GM12878 (cell line): ENCODE results near the gene VPS25. TPM values are rescaled to one million over a fixed set of nuclear protein-coding genes. Genes with fewer than 3 reads are reported as not detected.

Source experiments
- ATAC-seq: fragments of 200-7000 bp; cut with Tn5 transposase; 3 replicates; pipeline ENCODE4 v1.9.1; 2020; ENCODE audit warnings: mild to moderate bottlenecking, moderate library complexity
- BruUV-seq: library from RNA; stranded (reverse); fragments of 400-500 nt; replicated peaks from 2 replicates; lab custom pipeline; 2021; lab: Mats Ljungman, UMichigan
- CTCF ChIA-PET: fragments of 300-600 bp; sonication (Branson Sonifier 250); formaldehyde crosslinking; extraction: SDS; loops from one replicate; lab custom pipeline; 2021; ENCODE audit warnings: inconsistent platforms; lab: Yijun Ruan, JAX
- POLR2A ChIA-PET: fragments of 350-600 bp; formaldehyde crosslinking; extraction: SDS; loops from one replicate; lab custom pipeline; 2021; ENCODE audit warnings: inconsistent platforms; lab: Charles Lee
- RAD21 ChIA-PET: fragments of 300-600 bp; sonication (Branson Sonifier 250); formaldehyde crosslinking; loops from one replicate; lab custom pipeline; 2023; ENCODE audit warnings: antibody characterized with exemption; ENCODE audit not compliant: unreplicated experiment; lab: Charles Lee
- SMC1A ChIA-PET: fragments of 300-600 bp; sonication (Branson Sonifier 250); formaldehyde crosslinking; loops from one replicate; lab custom pipeline; 2023; ENCODE audit not compliant: unreplicated experiment, uncharacterized antibody; lab: Charles Lee
- DNase-seq: peaks from one replicate; pipeline ENCODE4 v3.0.0-alpha.2; 2011; ENCODE audit warnings: low read depth, low spot score
- FAIRE-seq: peaks from 3 replicates; lab custom pipeline; 2011; peaks lifted over from hg19 to GRCh38; lab: Jason Lieb, UNC
- H2AFZ ChIP-seq: 2 replicates; pipeline ENCODE4 v1.6.0; 2011; ENCODE audit warnings: low read depth, low read length, control low read depth; ENCODE audit not compliant: control insufficient read depth
- H3K27ac ChIP-seq: 2 replicates; pipeline ENCODE4 v1.5.1; 2011; ENCODE audit warnings: control low read depth; ENCODE audit not compliant: control insufficient read depth, insufficient read depth
- H3K27me3 ChIP-seq, 2 experiments: replicated peaks in 1 of 2; 2 replicates each; pipeline versions ENCODE4 v1.6.0 to v1.6.1; 2011; ENCODE audit warnings: low read length in 1 of 2; ENCODE audit not compliant: control insufficient read depth in 2 of 2, insufficient read depth in 2 of 2
- H3K36me3 ChIP-seq, 2 experiments: 2 replicates each; pipeline ENCODE4 v1.5.1; 2011; ENCODE audit warnings: low read length in 1 of 2; ENCODE audit not compliant: control insufficient read depth in 2 of 2, insufficient read depth in 2 of 2
- H3K4me1 ChIP-seq: 2 replicates; pipeline ENCODE4 v1.6.1; 2011; ENCODE audit warnings: mild to moderate bottlenecking, low read length, moderate library complexity, mixed read lengths; ENCODE audit not compliant: control insufficient read depth, insufficient read depth
- H3K4me2 ChIP-seq: 2 replicates; pipeline ENCODE4 v1.6.0; 2011; ENCODE audit warnings: control low read depth; ENCODE audit not compliant: control insufficient read depth, insufficient read depth
- H3K4me3 ChIP-seq: fragments of 200-600 bp; sonication (generic); 2 replicates; pipeline ENCODE4 v1.5.1; 2016
- H3K79me2 ChIP-seq: 2 replicates; pipeline ENCODE4 v1.6.0; 2011; ENCODE audit warnings: low read length; ENCODE audit not compliant: control insufficient read depth, insufficient read depth
- H3K9ac ChIP-seq: 2 replicates; pipeline ENCODE4 v1.8.0; 2011; ENCODE audit warnings: low read length, control low read depth, mixed read lengths; ENCODE audit not compliant: control insufficient read depth, insufficient read depth
- H3K9me3 ChIP-seq: replicated peaks from 3 replicates; pipeline ENCODE4 v1.5.1; 2011; ENCODE audit warnings: mild to moderate bottlenecking, low read length; ENCODE audit not compliant: control insufficient read depth, insufficient read depth
- H4K20me1 ChIP-seq: 2 replicates; pipeline ENCODE4 v1.6.0; 2011; ENCODE audit not compliant: control insufficient read depth, insufficient read depth
- CEBPB ChIP-seq, 2 experiments: fragments of 150-350 bp in 1 of 2; IDR thresholded peaks; 2 replicates each; pipeline ENCODE4 v1.6.1; 2012 to 2014; ENCODE audit warnings: low read depth in 2 of 2, low read length in 2 of 2, borderline replicate concordance in 1 of 2, inconsistent platforms in 1 of 2
- KAT2A ChIP-seq: conservative IDR thresholded peaks from 2 replicates; pipeline ENCODE4 v1.6.1; 2011; ENCODE audit warnings: low read depth, low read length; ENCODE audit not compliant: control insufficient read depth
- NFXL1 ChIP-seq: fragments of 450-650 bp; IDR thresholded peaks from 2 replicates; pipeline ENCODE4 v1.6.1; 2017; ENCODE audit warnings: antibody characterized with exemption, mild to moderate bottlenecking, borderline replicate concordance
- RB1 ChIP-seq: fragments of 450-650 bp; formaldehyde crosslinking; IDR thresholded peaks from 2 replicates; pipeline ENCODE4 v1.6.1; 2017; ENCODE audit warnings: mild to moderate bottlenecking, borderline replicate concordance
- RBBP5 ChIP-seq: fragments of 200-600 bp; sonication (generic); conservative IDR thresholded peaks from 2 replicates; pipeline ENCODE4 v1.6.1; 2016
- ZSCAN29 ChIP-seq: fragments of 450-650 bp; IDR thresholded peaks from 2 replicates; pipeline ENCODE4 v1.6.1; 2017; ENCODE audit warnings: mild to moderate bottlenecking, moderate library complexity
- WGBS: methylation state at CpG from one replicate; pipeline ENCODE4 v1.1.6; 2016; ENCODE audit warnings: low lambda C conversion rate; ENCODE audit not compliant: insufficient replicate concordance, insufficient coverage; ENCODE audit errors: missing lambda C conversion rate; 5-methylcytosine and 5-hydroxymethylcytosine counted together
- in situ Hi-C: fragments of 300-500 bp; cut with MboI; formaldehyde crosslinking; loops from 9 replicates; pipeline ENCODE4 v1.14.3; 2018; ENCODE audit warnings: mixed read lengths
- intact Hi-C: fragments of 100-400 bp; cut with micrococcal nuclease; formaldehyde crosslinking; loops from one replicate; pipeline ENCODE4 v1.14.2; 2022; ENCODE audit not compliant: unreplicated experiment
- polyA plus RNA-seq, 11 experiments: library from polyadenylated mRNA; depleted of rRNA in 4 of 11; unstranded in 6 of 11; stranded (reverse) in 5 of 11; fragments of >200 nt; fragmentation: Nextera tagmentation in 4 of 11; fragmentation: Illumina TruSeq in 1 of 11; extraction: Ambion mirVana in 4 of 11; extraction: Trizol in 1 of 11; gene quantifications; 1 replicate in 1 of 11; 2 replicates in 10 of 11; pipeline versions ENCODE4 v1.2.1 to v1.2.3, GENCODE V29; 2011 to 2016; ENCODE audit warnings: inconsistent platforms in 2 of 11, missing spikeins in 2 of 11, low read depth in 1 of 11
- total RNA-seq, 4 experiments: library from RNA; depleted of rRNA in 3 of 4; stranded (reverse); fragments of >200 nt in 3 of 4; fragmentation: Illumina TruSeq in 1 of 4; extraction: Trizol in 1 of 4; gene quantifications; 2 replicates each; pipeline versions ENCODE4 v1.2.1 to v1.2.3, GENCODE V29; 2013 to 2021
- TF ChIP-seq, protein P1 (sequence below): fragments of 450-650 bp; IDR thresholded peaks from 2 replicates; pipeline ENCODE4 v1.6.1; 2017; ENCODE audit warnings: mild to moderate bottlenecking, moderate library complexity
- TF ChIP-seq, protein P2 (sequence below): fragments of 450-650 bp; IDR thresholded peaks from 2 replicates; pipeline ENCODE4 v1.6.1; 2016; ENCODE audit warnings: mild to moderate bottlenecking
- TF ChIP-seq, protein P3 (sequence below): fragments of 450-650 bp; formaldehyde crosslinking; IDR thresholded peaks from 2 replicates; pipeline ENCODE4 v1.4.0; 2020; ENCODE audit warnings: mild to moderate bottlenecking, moderate library complexity
- TF ChIP-seq, protein P4 (sequence below): fragments of 450-650 bp; IDR thresholded peaks from 2 replicates; pipeline ENCODE4 v1.6.1; 2017; ENCODE audit warnings: mild to moderate bottlenecking

Gene VPS25
- total and polyA plus RNA-seq, 10 of the 15 experiments (the other 5 are each of a cell fraction or from before 2014, with no cell fraction given), result 92.7 to 185 (median 136) TPM

DNA sequence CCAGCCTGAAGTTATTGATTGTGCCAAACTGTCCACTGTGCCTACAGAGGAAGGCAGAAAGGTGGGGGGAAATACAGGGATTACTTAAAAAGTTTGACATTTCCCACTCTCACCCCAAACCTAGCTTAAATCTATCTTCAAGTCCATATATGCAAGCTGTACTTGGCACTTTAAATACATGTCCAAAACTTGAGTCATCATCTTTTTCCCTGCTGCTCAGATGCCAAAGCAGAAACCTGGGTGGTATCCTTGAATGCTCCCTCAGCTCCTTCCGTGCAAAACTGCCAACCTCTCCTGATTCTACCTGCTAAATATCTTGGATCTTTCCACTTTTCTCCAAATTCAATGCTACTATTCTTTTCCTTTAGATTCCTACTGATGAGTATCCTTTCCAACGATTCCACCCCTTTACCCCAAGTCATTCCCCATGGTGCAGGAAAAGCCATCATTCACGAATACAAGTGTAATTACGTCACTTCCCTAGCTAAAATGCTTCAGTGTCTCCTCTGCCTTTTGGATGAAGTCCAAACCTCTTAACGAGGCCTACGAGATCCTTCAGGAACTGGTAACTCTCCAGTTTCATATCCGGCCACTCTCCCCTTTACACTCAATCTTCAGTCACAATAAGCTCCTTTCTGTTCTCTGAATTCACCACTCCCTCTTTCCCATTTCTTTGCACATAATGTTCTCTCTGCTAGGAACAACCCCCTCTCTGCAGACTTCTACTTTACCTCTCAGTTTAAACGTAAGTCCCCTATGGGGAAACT, 41.6 kb downstream of the VPS25 start:
- Histone ChIP-seq H3K4me3 (no peak overlapping the region), H3K9me3 (no peaks in the 10 kb centered on the region), H3K36me3 (peaks cover 11 to 46% of the 10 kb centered on the region in 2 experiments), H3K4me1 (no peaks in the 10 kb centered on the region), H3K9ac (no peak overlapping the region), H3K27ac (no peak overlapping the region), H3K4me2 (no peak overlapping the region), H4K20me1 (no peaks in the 10 kb centered on the region), H3K79me2 (no peaks in the 10 kb centered on the region), H2AFZ (no peak overlapping the region), H3K27me3 (no peaks in the 10 kb centered on the region)
- TSS peak; percentile 16 for BruUV-seq
- ChIA-PET RAD21 (no interaction called here), CTCF (interaction anchor here (2.2 to 2.3 kb wide), 2 partner anchors 10 to 12 kb away, joined by 10 to 11 read pairs; partner anchors contain the start of gene BECN1), POLR2A (interaction anchor here (0.6 kb wide), 1 partner anchor 76 kb away, joined by 5 read pairs; no protein-coding TSS in a partner anchor), SMC1A (interaction anchor here (1.0 kb wide), 1 partner anchor 183 kb away, joined by 5 read pairs; the partner anchor contains the start of gene RPL27)
- intact Hi-C loops, result no loop called here
- ATAC-seq, result no peak
- in situ Hi-C loops, result no loop called here
- 96% methylated on average over 8 of the region's 8 CpGs for WGBS
- FAIRE-seq, result no peak
- DNase-seq, result no peak
- TF ChIP-seq, protein P1, sequence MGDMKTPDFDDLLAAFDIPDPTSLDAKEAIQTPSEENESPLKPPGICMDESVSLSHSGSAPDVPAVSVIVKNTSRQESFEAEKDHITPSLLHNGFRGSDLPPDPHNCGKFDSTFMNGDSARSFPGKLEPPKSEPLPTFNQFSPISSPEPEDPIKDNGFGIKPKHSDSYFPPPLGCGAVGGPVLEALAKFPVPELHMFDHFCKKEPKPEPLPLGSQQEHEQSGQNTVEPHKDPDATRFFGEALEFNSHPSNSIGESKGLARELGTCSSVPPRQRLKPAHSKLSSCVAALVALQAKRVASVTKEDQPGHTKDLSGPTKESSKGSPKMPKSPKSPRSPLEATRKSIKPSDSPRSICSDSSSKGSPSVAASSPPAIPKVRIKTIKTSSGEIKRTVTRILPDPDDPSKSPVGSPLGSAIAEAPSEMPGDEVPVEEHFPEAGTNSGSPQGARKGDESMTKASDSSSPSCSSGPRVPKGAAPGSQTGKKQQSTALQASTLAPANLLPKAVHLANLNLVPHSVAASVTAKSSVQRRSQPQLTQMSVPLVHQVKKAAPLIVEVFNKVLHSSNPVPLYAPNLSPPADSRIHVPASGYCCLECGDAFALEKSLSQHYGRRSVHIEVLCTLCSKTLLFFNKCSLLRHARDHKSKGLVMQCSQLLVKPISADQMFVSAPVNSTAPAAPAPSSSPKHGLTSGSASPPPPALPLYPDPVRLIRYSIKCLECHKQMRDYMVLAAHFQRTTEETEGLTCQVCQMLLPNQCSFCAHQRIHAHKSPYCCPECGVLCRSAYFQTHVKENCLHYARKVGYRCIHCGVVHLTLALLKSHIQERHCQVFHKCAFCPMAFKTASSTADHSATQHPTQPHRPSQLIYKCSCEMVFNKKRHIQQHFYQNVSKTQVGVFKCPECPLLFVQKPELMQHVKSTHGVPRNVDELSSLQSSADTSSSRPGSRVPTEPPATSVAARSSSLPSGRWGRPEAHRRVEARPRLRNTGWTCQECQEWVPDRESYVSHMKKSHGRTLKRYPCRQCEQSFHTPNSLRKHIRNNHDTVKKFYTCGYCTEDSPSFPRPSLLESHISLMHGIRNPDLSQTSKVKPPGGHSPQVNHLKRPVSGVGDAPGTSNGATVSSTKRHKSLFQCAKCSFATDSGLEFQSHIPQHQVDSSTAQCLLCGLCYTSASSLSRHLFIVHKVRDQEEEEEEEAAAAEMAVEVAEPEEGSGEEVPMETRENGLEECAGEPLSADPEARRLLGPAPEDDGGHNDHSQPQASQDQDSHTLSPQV, result no peak
- TF ChIP-seq NFXL1, result no peak
- TF ChIP-seq, protein P2, sequence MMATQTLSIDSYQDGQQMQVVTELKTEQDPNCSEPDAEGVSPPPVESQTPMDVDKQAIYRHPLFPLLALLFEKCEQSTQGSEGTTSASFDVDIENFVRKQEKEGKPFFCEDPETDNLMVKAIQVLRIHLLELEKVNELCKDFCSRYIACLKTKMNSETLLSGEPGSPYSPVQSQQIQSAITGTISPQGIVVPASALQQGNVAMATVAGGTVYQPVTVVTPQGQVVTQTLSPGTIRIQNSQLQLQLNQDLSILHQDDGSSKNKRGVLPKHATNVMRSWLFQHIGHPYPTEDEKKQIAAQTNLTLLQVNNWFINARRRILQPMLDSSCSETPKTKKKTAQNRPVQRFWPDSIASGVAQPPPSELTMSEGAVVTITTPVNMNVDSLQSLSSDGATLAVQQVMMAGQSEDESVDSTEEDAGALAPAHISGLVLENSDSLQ, result no peak
- TF ChIP-seq, protein P3, sequence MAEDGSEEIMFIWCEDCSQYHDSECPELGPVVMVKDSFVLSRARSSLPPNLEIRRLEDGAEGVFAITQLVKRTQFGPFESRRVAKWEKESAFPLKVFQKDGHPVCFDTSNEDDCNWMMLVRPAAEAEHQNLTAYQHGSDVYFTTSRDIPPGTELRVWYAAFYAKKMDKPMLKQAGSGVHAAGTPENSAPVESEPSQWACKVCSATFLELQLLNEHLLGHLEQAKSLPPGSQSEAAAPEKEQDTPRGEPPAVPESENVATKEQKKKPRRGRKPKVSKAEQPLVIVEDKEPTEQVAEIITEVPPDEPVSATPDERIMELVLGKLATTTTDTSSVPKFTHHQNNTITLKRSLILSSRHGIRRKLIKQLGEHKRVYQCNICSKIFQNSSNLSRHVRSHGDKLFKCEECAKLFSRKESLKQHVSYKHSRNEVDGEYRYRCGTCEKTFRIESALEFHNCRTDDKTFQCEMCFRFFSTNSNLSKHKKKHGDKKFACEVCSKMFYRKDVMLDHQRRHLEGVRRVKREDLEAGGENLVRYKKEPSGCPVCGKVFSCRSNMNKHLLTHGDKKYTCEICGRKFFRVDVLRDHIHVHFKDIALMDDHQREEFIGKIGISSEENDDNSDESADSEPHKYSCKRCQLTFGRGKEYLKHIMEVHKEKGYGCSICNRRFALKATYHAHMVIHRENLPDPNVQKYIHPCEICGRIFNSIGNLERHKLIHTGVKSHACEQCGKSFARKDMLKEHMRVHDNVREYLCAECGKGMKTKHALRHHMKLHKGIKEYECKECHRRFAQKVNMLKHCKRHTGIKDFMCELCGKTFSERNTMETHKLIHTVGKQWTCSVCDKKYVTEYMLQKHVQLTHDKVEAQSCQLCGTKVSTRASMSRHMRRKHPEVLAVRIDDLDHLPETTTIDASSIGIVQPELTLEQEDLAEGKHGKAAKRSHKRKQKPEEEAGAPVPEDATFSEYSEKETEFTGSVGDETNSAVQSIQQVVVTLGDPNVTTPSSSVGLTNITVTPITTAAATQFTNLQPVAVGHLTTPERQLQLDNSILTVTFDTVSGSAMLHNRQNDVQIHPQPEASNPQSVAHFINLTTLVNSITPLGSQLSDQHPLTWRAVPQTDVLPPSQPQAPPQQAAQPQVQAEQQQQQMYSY (CRISPR knock-in tag), result no peak
- TF ChIP-seq, protein P4, sequence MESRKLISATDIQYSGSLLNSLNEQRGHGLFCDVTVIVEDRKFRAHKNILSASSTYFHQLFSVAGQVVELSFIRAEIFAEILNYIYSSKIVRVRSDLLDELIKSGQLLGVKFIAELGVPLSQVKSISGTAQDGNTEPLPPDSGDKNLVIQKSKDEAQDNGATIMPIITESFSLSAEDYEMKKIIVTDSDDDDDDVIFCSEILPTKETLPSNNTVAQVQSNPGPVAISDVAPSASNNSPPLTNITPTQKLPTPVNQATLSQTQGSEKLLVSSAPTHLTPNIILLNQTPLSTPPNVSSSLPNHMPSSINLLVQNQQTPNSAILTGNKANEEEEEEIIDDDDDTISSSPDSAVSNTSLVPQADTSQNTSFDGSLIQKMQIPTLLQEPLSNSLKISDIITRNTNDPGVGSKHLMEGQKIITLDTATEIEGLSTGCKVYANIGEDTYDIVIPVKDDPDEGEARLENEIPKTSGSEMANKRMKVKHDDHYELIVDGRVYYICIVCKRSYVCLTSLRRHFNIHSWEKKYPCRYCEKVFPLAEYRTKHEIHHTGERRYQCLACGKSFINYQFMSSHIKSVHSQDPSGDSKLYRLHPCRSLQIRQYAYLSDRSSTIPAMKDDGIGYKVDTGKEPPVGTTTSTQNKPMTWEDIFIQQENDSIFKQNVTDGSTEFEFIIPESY, result no peak
- no peak for TF ChIP-seq RBBP5
- no peak for TF ChIP-seq RB1
- TF ChIP-seq ZSCAN29, result no peak
- no peak for TF ChIP-seq KAT2A
- no peak for TF ChIP-seq CEBPB (IDR thresholded peaks at IDR 0.05; ENCODE audit: borderline replicate concordance in 1 of 2, low read depth in 2 of 2, low read length in 2 of 2)
